Panc1 (cell line): Measurements from ENCODE around the gene ARHGEF25. TPM values are rescaled to one million over a fixed set of nuclear protein-coding genes. Genes with fewer than 3 reads are reported as not detected.

Experiments
- ATAC-seq: fragments of 200-7000 bp; cut with Tn5 transposase; 2 replicates; pipeline ENCODE4 v1.9.1; 2020; ENCODE audit warnings: mild to moderate bottlenecking, moderate library complexity
- BruUV-seq: library from RNA; stranded (reverse); fragments of 400-500 nt; replicated peaks from 2 replicates; lab custom pipeline; 2021; lab: Mats Ljungman, UMichigan
- CTCF ChIA-PET: fragments of 300-600 bp; sonication (Branson Sonifier 250); formaldehyde crosslinking; loops from one replicate; lab custom pipeline; 2022; ENCODE audit warnings: antibody characterized with exemption; lab: Charles Lee
- POLR2A ChIA-PET: fragments of 300-600 bp; sonication (Branson Sonifier 250); formaldehyde crosslinking; loops from one replicate; lab custom pipeline; 2022; ENCODE audit warnings: antibody characterized with exemption; lab: Charles Lee
- DNase-seq: peaks from one replicate; pipeline ENCODE4 v3.0.0-alpha.2; 2010; ENCODE audit warnings: low read depth, low spot score
- H3K27ac ChIP-seq: 2 replicates; pipeline ENCODE4 v1.5.1; 2011; ENCODE audit warnings: mild to moderate bottlenecking, low read length, inconsistent platforms
- H3K27me3 ChIP-seq: fragments of 200-500 bp; sonication (Bioruptor generic); 2 replicates; pipeline ENCODE4 v1.6.0; 2014; ENCODE audit warnings: low read length, inconsistent platforms; ENCODE audit not compliant: control insufficient read depth, insufficient read depth
- H3K36me3 ChIP-seq: fragments of 200-500 bp; sonication (Bioruptor generic); 2 replicates; pipeline ENCODE4 v1.5.1; 2014; ENCODE audit warnings: inconsistent platforms, mild to moderate bottlenecking, low read length, moderate library complexity; ENCODE audit not compliant: control insufficient read depth, insufficient read depth
- H3K4me1 ChIP-seq: 2 replicates; pipeline ENCODE4 v1.5.1; 2011; ENCODE audit warnings: inconsistent platforms, mild to moderate bottlenecking, low read length, moderate library complexity; ENCODE audit not compliant: control insufficient read depth, insufficient read depth
- H3K4me3 ChIP-seq, 2 experiments: 2 replicates each; pipeline ENCODE4 v1.5.1; 2011 to 2012; ENCODE audit warnings: low read depth in 2 of 2, low read length in 2 of 2, mild to moderate bottlenecking in 2 of 2, inconsistent platforms in 1 of 2, moderate library complexity in 1 of 2
- H3K9me3 ChIP-seq: fragments of 200-500 bp; sonication (Bioruptor generic); 2 replicates; pipeline ENCODE4 v1.5.1; 2014; ENCODE audit warnings: low read depth, mild to moderate bottlenecking, inconsistent platforms, low read length, moderate library complexity; ENCODE audit not compliant: control insufficient read depth, insufficient read depth
- POLR2AphosphoS5 ChIP-seq: IDR thresholded peaks from 2 replicates; pipeline ENCODE4 v1.6.1; 2012; ENCODE audit warnings: mild to moderate bottlenecking, low read depth, low read length, moderate library complexity
- SIN3A ChIP-seq: IDR thresholded peaks from 2 replicates; pipeline ENCODE4 v1.6.1; 2012; ENCODE audit warnings: low read depth, mild to moderate bottlenecking, low read length, moderate library complexity, borderline replicate concordance; ENCODE audit not compliant: insufficient read depth
- TCF7L2 ChIP-seq: IDR thresholded peaks from 2 replicates; pipeline ENCODE4 v1.6.1; 2011; ENCODE audit warnings: mild to moderate bottlenecking, low read depth, low read length, inconsistent platforms
- in situ Hi-C: cut with HindIII; loops from 2 replicates; pipeline ENCODE4 v1.10.0; 2016; ENCODE audit warnings: low sequenced_read_pairs, low pct_unique_long_range_greater_than_20kb
- intact Hi-C: fragments of 100-400 bp; cut with micrococcal nuclease; formaldehyde crosslinking; loops from one replicate; pipeline ENCODE4 v1.10.0; 2022; ENCODE audit not compliant: unreplicated experiment
- total RNA-seq: library from RNA; stranded (reverse); gene quantifications from one replicate; pipeline ENCODE4 v1.2.1, GENCODE V29; 2021; ENCODE audit not compliant: unreplicated experiment
- TF ChIP-seq, protein P1 (sequence below): fragments of 450-650 bp; IDR thresholded peaks from 2 replicates; pipeline ENCODE4 v1.5.1; 2017; ENCODE audit warnings: mild to moderate bottlenecking
- TF ChIP-seq, protein P2 (sequence below), 2 experiments: IDR thresholded peaks; 2 replicates each; pipeline ENCODE4 v1.6.1; 2011 to 2012; ENCODE audit warnings: low read depth in 2 of 2, control low read depth in 1 of 2, low read length in 1 of 2, mild to moderate bottlenecking in 1 of 2, moderate library complexity in 1 of 2; ENCODE audit not compliant: insufficient read depth in 1 of 2

The ARHGEF25 gene
- total RNA-seq, 1 experiment from 2014 or later: 10.5 TPM

DNA sequence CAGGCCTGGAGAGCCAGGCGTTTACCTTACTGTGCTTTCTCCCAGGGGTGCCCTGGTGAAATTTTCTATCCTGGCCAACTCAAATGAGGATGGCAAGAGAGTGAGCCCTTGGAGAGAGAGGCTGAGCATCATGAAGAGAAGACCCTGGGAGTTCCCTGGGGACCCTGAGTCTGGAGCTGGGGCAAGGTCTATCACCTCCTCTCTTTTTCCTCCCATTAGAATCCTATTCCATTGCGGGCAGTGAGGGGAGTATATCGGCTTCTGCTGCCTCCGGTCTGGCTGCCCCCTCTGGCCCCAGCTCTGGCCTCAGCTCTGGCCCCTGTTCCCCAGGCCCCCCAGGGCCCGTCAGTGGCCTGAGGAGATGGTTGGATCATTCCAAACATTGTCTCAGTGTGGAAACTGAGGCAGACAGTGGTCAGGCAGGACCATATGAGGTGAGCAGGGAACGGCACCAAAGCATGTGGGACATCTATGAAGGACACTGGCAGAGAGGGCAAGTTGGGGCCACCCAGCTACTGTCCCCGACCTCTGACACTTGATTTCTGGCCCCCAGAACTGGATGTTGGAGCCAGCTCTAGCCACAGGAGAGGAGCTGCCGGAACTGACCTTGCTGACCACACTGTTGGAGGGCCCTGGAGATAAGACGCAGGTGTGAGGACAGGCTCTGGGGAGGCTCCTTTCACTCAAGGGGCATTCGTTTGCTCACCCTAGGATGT lies 1.6 kb downstream of the ARHGEF25 start:
- no peak for TF ChIP-seq POLR2AphosphoS5
- TF ChIP-seq, protein P1, sequence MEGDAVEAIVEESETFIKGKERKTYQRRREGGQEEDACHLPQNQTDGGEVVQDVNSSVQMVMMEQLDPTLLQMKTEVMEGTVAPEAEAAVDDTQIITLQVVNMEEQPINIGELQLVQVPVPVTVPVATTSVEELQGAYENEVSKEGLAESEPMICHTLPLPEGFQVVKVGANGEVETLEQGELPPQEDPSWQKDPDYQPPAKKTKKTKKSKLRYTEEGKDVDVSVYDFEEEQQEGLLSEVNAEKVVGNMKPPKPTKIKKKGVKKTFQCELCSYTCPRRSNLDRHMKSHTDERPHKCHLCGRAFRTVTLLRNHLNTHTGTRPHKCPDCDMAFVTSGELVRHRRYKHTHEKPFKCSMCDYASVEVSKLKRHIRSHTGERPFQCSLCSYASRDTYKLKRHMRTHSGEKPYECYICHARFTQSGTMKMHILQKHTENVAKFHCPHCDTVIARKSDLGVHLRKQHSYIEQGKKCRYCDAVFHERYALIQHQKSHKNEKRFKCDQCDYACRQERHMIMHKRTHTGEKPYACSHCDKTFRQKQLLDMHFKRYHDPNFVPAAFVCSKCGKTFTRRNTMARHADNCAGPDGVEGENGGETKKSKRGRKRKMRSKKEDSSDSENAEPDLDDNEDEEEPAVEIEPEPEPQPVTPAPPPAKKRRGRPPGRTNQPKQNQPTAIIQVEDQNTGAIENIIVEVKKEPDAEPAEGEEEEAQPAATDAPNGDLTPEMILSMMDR: no peak
- TF ChIP-seq SIN3A: no peak
- TF ChIP-seq TCF7L2: no peak
- TF ChIP-seq, protein P2, sequence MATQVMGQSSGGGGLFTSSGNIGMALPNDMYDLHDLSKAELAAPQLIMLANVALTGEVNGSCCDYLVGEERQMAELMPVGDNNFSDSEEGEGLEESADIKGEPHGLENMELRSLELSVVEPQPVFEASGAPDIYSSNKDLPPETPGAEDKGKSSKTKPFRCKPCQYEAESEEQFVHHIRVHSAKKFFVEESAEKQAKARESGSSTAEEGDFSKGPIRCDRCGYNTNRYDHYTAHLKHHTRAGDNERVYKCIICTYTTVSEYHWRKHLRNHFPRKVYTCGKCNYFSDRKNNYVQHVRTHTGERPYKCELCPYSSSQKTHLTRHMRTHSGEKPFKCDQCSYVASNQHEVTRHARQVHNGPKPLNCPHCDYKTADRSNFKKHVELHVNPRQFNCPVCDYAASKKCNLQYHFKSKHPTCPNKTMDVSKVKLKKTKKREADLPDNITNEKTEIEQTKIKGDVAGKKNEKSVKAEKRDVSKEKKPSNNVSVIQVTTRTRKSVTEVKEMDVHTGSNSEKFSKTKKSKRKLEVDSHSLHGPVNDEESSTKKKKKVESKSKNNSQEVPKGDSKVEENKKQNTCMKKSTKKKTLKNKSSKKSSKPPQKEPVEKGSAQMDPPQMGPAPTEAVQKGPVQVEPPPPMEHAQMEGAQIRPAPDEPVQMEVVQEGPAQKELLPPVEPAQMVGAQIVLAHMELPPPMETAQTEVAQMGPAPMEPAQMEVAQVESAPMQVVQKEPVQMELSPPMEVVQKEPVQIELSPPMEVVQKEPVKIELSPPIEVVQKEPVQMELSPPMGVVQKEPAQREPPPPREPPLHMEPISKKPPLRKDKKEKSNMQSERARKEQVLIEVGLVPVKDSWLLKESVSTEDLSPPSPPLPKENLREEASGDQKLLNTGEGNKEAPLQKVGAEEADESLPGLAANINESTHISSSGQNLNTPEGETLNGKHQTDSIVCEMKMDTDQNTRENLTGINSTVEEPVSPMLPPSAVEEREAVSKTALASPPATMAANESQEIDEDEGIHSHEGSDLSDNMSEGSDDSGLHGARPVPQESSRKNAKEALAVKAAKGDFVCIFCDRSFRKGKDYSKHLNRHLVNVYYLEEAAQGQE (IDR thresholded peaks at IDR 0.05; ENCODE audit: insufficient read depth in 1 of 2, low read depth in 2 of 2, low read length in 1 of 2): no peak
- intact Hi-C loops: no loop called here
- Histone ChIP-seq H3K36me3 (no peaks in the 10 kb centered on the region), H3K9me3 (no peaks in the 10 kb centered on the region), H3K27ac (no peak overlapping the region), H3K27me3 (no peaks in the 10 kb centered on the region), H3K4me3 (no peak overlapping the region), H3K4me1 (peaks cover 8% of the 10 kb centered on the region; the same call in 1 of the 2 replicates)
- POLR2A ChIA-PET: no interaction called here
- ATAC-seq: no peak
- DNase-seq: no peak
- in situ Hi-C loops: no loop called here
- no TSS peak for BruUV-seq
- CTCF ChIA-PET: no interaction called here

DNA sequence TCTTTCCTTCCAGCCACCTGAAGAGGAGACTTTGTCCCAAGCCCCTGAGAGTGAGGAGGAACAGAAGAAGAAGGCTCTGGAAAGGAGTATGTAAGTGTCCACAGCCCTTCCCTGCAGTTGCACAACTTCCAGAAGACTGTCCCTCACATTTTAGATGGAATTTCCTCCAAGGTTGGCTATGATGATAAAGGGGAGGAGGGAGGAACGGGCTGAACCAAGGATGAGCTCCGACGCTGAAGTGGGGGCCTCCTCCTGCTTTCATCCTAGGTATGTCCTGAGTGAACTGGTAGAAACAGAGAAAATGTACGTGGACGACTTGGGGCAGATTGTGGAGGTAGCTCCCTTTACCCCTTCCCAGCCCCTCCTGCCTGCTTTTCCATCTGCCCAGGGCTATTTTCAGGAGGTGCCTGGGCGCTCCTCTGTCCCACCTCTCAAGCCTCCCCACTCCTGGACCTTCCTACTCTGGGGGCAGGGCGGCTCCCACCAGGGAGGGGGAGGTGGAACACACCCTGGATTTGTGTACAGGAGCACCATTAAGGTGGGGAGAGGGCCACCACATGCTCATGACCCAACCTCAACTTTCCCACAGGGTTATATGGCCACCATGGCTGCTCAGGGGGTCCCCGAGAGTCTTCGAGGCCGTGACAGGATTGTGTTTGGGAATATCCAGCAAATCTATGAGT lies 2.3 kb downstream of the ARHGEF25 start:
- no TSS peak for BruUV-seq
- Histone ChIP-seq H3K27me3 (no peaks in the 10 kb centered on the region), H3K36me3 (no peaks in the 10 kb centered on the region), H3K4me3 (no peak overlapping the region), H3K27ac (no peak overlapping the region), H3K9me3 (no peaks in the 10 kb centered on the region), H3K4me1 (peaks cover 8% of the 10 kb centered on the region; the same call in 1 of the 2 replicates)
- ChIA-PET CTCF (no interaction called here), POLR2A (no interaction called here)
- in situ Hi-C loops: no loop called here
- DNase-seq: no peak
- intact Hi-C loops: no loop called here
- TF ChIP-seq POLR2AphosphoS5: no peak
- TF ChIP-seq, protein P2 (IDR thresholded peaks at IDR 0.05; ENCODE audit: insufficient read depth in 1 of 2, low read depth in 2 of 2, low read length in 1 of 2): no peak
- no peak for TF ChIP-seq TCF7L2
- TF ChIP-seq, protein P1: no peak
- TF ChIP-seq SIN3A: no peak
- no peak for ATAC-seq
